H9 (cell line): Measurements from ENCODE around the gene TSKU. TPM values are rescaled to one million over a fixed set of nuclear protein-coding genes. Genes with fewer than 3 reads are reported as not detected.
"Not testable (repeated sequence)": the region's sequence is repeated elsewhere in the genome, so short reads cannot be mapped to it uniquely, and the experiment has no call there.

ENCODE experiments used
- DNase-seq: peaks from one replicate; pipeline ENCODE4 v3.0.0-alpha.2; 2017
- H2AFZ ChIP-seq: one replicate; pipeline ENCODE4 v1.6.1; 2013; ENCODE audit warnings: mild to moderate bottlenecking, low read length, control low read depth, moderate library complexity
- H2AK5ac ChIP-seq: 2 replicates; pipeline ENCODE4 v1.6.1; 2013; ENCODE audit warnings: low read length, control low read depth, mixed read lengths; ENCODE audit not compliant: insufficient read length
- H2BK120ac ChIP-seq: one replicate; pipeline ENCODE4 v1.6.1; 2013; ENCODE audit warnings: low read depth, mild to moderate bottlenecking, low read length, control low read depth, inconsistent platforms; ENCODE audit not compliant: poor library complexity, severe bottlenecking
- H2BK12ac ChIP-seq: 2 replicates; pipeline ENCODE4 v1.6.1; 2013; ENCODE audit warnings: low read length, control low read depth, mixed read lengths, low read depth; ENCODE audit not compliant: insufficient read length
- H2BK15ac ChIP-seq: 2 replicates; pipeline ENCODE4 v1.6.1; 2013; ENCODE audit warnings: low read depth, low read length, control low read depth
- H2BK20ac ChIP-seq: one replicate; pipeline ENCODE4 v1.6.1; 2013; ENCODE audit warnings: low read depth, mild to moderate bottlenecking, low read length, control low read depth, inconsistent platforms; ENCODE audit not compliant: poor library complexity, severe bottlenecking
- H2BK5ac ChIP-seq: 2 replicates; pipeline ENCODE4 v1.6.1; 2013; ENCODE audit warnings: low read length, control low read depth, mixed read lengths; ENCODE audit not compliant: insufficient read length
- H3K14ac ChIP-seq: 2 replicates; pipeline ENCODE4 v1.6.1; 2013; ENCODE audit warnings: low read length, control low read depth; ENCODE audit not compliant: insufficient read depth
- H3K18ac ChIP-seq: 2 replicates; pipeline ENCODE4 v1.6.1; 2013; ENCODE audit warnings: low read depth, mild to moderate bottlenecking, mixed read lengths, low read length, control low read depth; ENCODE audit not compliant: insufficient read length
- H3K23ac ChIP-seq: 2 replicates; pipeline ENCODE4 v1.6.1; 2013; ENCODE audit warnings: low read length, control low read depth, mixed read lengths, low read depth; ENCODE audit not compliant: insufficient read length
- H3K23me2 ChIP-seq: 2 replicates; pipeline ENCODE4 v1.6.1; 2013; ENCODE audit warnings: low read depth, mild to moderate bottlenecking, mixed read lengths, low read length, control low read depth; ENCODE audit not compliant: insufficient read length, poor library complexity, severe bottlenecking
- H3K27ac ChIP-seq: 2 replicates; pipeline ENCODE4 v1.5.1; 2013; ENCODE audit warnings: low read length, control low read depth, mixed read lengths, low read depth; ENCODE audit not compliant: insufficient read length
- H3K27me3 ChIP-seq: 2 replicates; pipeline ENCODE4 v1.6.1; 2013; ENCODE audit warnings: low read length, control low read depth, inconsistent platforms; ENCODE audit not compliant: insufficient read depth
- H3K4ac ChIP-seq: 2 replicates; pipeline ENCODE4 v1.6.1; 2013; ENCODE audit warnings: low read depth, mild to moderate bottlenecking, control low read depth, inconsistent platforms, low read length, moderate library complexity
- H3K4me1 ChIP-seq: 2 replicates; pipeline ENCODE4 v1.6.1; 2013; ENCODE audit warnings: low read length, control low read depth, inconsistent platforms; ENCODE audit not compliant: insufficient read depth
- H3K4me2 ChIP-seq: 2 replicates; pipeline ENCODE4 v1.6.1; 2013; ENCODE audit warnings: low read length, control low read depth, mixed read lengths; ENCODE audit not compliant: insufficient read length, insufficient read depth
- H3K56ac ChIP-seq: 2 replicates; pipeline ENCODE4 v1.6.1; 2013; ENCODE audit warnings: low read depth, mild to moderate bottlenecking, mixed read lengths, low read length, control low read depth; ENCODE audit not compliant: insufficient read length
- H3K79me1 ChIP-seq: 2 replicates; pipeline ENCODE4 v1.6.1; 2013; ENCODE audit warnings: low read depth, mild to moderate bottlenecking, moderate library complexity, low read length, control low read depth, inconsistent platforms; ENCODE audit not compliant: insufficient read depth, poor library complexity, severe bottlenecking
- H3K79me2 ChIP-seq: 2 replicates; pipeline ENCODE4 v1.6.1; 2013; ENCODE audit warnings: low read length, control low read depth, inconsistent platforms; ENCODE audit not compliant: insufficient read depth
- H3K9ac ChIP-seq: 2 replicates; pipeline ENCODE4 v1.6.1; 2013; ENCODE audit warnings: low read length, control low read depth, mixed read lengths; ENCODE audit not compliant: insufficient read length; ENCODE audit errors: extremely low read depth
- H3K9me3 ChIP-seq: one replicate; pipeline ENCODE4 v1.6.1; 2013; ENCODE audit warnings: low read depth, low read length, inconsistent platforms; ENCODE audit not compliant: control insufficient read depth
- H3T11ph ChIP-seq: one replicate; pipeline ENCODE4 v1.6.1; 2013; ENCODE audit warnings: mild to moderate bottlenecking, low read length, control low read depth, inconsistent platforms
- H4K20me1 ChIP-seq: one replicate; pipeline ENCODE4 v1.6.1; 2013; ENCODE audit not compliant: control insufficient read depth, insufficient read length, insufficient read depth
- H4K5ac ChIP-seq: 2 replicates; pipeline ENCODE4 v1.6.1; 2013; ENCODE audit warnings: low read depth, mild to moderate bottlenecking, mixed read lengths, low read length, control low read depth; ENCODE audit not compliant: insufficient read length
- H4K8ac ChIP-seq: replicated peaks from 2 replicates; pipeline ENCODE4 v1.6.1; 2013; ENCODE audit warnings: low read length, control low read depth, mixed read lengths, low read depth; ENCODE audit not compliant: insufficient read length
- H4K91ac ChIP-seq: 2 replicates; pipeline ENCODE4 v1.6.1; 2013; ENCODE audit warnings: low read depth, mild to moderate bottlenecking, moderate library complexity, mixed read lengths, low read length, control low read depth; ENCODE audit not compliant: insufficient read length
- H3K27ac Mint-ChIP-seq, 3 experiments: 2 replicates in 2 of 3; 3 replicates in 1 of 3; pipeline ENCODE4 v1.8.0; 2020 to 2021; ENCODE audit warnings: mixed read lengths in 3 of 3, mild to moderate bottlenecking in 1 of 3, moderate library complexity in 1 of 3
- H3K27me3 Mint-ChIP-seq: 2 replicates; pipeline ENCODE4 v1.8.0; 2021; ENCODE audit warnings: low read depth, mild to moderate bottlenecking, moderate library complexity, mixed read lengths
- H3K36me3 Mint-ChIP-seq, 3 experiments: 2 replicates in 2 of 3; 3 replicates in 1 of 3; pipeline ENCODE4 v1.8.0; 2020 to 2021; ENCODE audit warnings: low read depth in 3 of 3, mixed read lengths in 3 of 3; ENCODE audit not compliant: insufficient read depth in 1 of 3
- H3K4me1 Mint-ChIP-seq, 2 experiments: 2 replicates each; pipeline ENCODE4 v1.8.0; 2020; ENCODE audit warnings: mixed read lengths in 2 of 2
- H3K4me3 Mint-ChIP-seq, 2 experiments: 2 replicates in 1 of 2; 3 replicates in 1 of 2; pipeline ENCODE4 v1.8.0; 2020 to 2021; ENCODE audit warnings: mild to moderate bottlenecking in 2 of 2, mixed read lengths in 2 of 2, moderate library complexity in 1 of 2
- H3K9me3 Mint-ChIP-seq, 2 experiments: 2 replicates in 1 of 2; 3 replicates in 1 of 2; pipeline ENCODE4 v1.8.0; 2020; ENCODE audit warnings: mild to moderate bottlenecking in 2 of 2, mixed read lengths in 2 of 2, moderate library complexity in 1 of 2
- WGBS: extraction: QIAGEN DNeasy Blood & Tissue Kit; methylation state at CpG from one replicate; pipeline ENCODE4 v1.1.7; 2013; ENCODE audit warnings: missing lambda C conversion rate, low lambda C conversion rate, mixed read lengths; ENCODE audit not compliant: insufficient read length; ENCODE audit errors: extremely low coverage; 5-methylcytosine and 5-hydroxymethylcytosine counted together
- total RNA-seq: library from RNA; stranded (reverse); gene quantifications from 2 replicates; pipeline ENCODE4 v1.2.1, GENCODE V29; 2021
- TF ChIP-seq, protein P1 (sequence below): fragments of 200-600 bp; sonication (generic); conservative IDR thresholded peaks from 3 replicates; pipeline ENCODE4 v1.8.0; 2021; ENCODE audit warnings: antibody characterized with exemption, mild to moderate bottlenecking

Gene TSKU
- total RNA-seq, 1 experiment from 2014 or later: 25.4 TPM

GRCh38 chr11:76814414-76814813 lies 31.3 kb downstream of the TSKU start:
- Mint-ChIP-seq H3K27me3 (peaks cover 6% of the 10 kb centered on the region), H3K36me3 (peaks cover 25 to 44% (median 35%) of the 10 kb centered on the region in 3 experiments), H3K4me3 (no peak overlapping the region), H3K9me3 (peaks cover 46 to 62% of the 10 kb centered on the region in 2 experiments), H3K27ac (no peak overlapping the region), H3K4me1 (peaks cover 7 to 8% of the 10 kb centered on the region in 2 experiments)
- Histone ChIP-seq H3K27me3 (no peaks in the 10 kb centered on the region), H2BK12ac (no peak overlapping the region), H4K5ac (no peak overlapping the region), H2AK5ac (no peak overlapping the region), H3K18ac (no peak overlapping the region), H2BK20ac (no peak overlapping the region), H4K91ac (no peak overlapping the region), H3K9ac (no peak overlapping the region), H2BK15ac (no peak overlapping the region), H3K4ac (no peak overlapping the region), H2AFZ (no peak overlapping the region), H3K23ac (no peak overlapping the region), H3K79me1 (no peaks in the 10 kb centered on the region), H3K4me1 (no peaks in the 10 kb centered on the region), H2BK5ac (no peak overlapping the region), H2BK120ac (no peak overlapping the region), H3K14ac (no peak overlapping the region), H3K9me3 (peaks cover 7% of the 10 kb centered on the region), H3T11ph (no peak overlapping the region), H3K79me2 (no peaks in the 10 kb centered on the region), H3K4me2 (no peak overlapping the region), H4K8ac (no peak overlapping the region), H3K27ac (no peak overlapping the region), H3K23me2 (no peaks in the 10 kb centered on the region), H3K56ac (no peak overlapping the region), H4K20me1 (no peaks in the 10 kb centered on the region)
- TF ChIP-seq, protein P1, sequence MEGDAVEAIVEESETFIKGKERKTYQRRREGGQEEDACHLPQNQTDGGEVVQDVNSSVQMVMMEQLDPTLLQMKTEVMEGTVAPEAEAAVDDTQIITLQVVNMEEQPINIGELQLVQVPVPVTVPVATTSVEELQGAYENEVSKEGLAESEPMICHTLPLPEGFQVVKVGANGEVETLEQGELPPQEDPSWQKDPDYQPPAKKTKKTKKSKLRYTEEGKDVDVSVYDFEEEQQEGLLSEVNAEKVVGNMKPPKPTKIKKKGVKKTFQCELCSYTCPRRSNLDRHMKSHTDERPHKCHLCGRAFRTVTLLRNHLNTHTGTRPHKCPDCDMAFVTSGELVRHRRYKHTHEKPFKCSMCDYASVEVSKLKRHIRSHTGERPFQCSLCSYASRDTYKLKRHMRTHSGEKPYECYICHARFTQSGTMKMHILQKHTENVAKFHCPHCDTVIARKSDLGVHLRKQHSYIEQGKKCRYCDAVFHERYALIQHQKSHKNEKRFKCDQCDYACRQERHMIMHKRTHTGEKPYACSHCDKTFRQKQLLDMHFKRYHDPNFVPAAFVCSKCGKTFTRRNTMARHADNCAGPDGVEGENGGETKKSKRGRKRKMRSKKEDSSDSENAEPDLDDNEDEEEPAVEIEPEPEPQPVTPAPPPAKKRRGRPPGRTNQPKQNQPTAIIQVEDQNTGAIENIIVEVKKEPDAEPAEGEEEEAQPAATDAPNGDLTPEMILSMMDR: no peak
- no peak for DNase-seq
- no CpG with 5 or more reads among the region's 2 CpGs for WGBS

- peaks cover 28 to 57% (median 41%) of the 10 kb centered on the region in 3 experiments for H3K36me3 Mint-ChIP-seq
- WGBS: no CpG with 5 or more reads among the region's 7 CpGs
- H4K91ac ChIP-seq, DNase-seq, H3T11ph ChIP-seq, H2BK20ac ChIP-seq, H3K9ac ChIP-seq, H3K23ac ChIP-seq, H3K14ac ChIP-seq, H3K79me2 ChIP-seq, H2BK120ac ChIP-seq, H3K27me3 ChIP-seq, H3K79me1 ChIP-seq, H3K18ac ChIP-seq, H4K8ac ChIP-seq, H3K27ac Mint-ChIP-seq, H4K20me1 ChIP-seq, H3K4me1 ChIP-seq, H3K9me3 ChIP-seq, H3K4me2 ChIP-seq, H2BK12ac ChIP-seq, H3K27me3 Mint-ChIP-seq, H3K4ac ChIP-seq, H2AFZ ChIP-seq, H4K5ac ChIP-seq, H2BK15ac ChIP-seq, H2AK5ac ChIP-seq, H2BK5ac ChIP-seq, H3K27ac ChIP-seq, H3K56ac ChIP-seq, H3K4me3 Mint-ChIP-seq, H3K23me2 ChIP-seq: not testable (repeated sequence)
- peaks cover 10 to 11% of the 10 kb centered on the region in 2 experiments for H3K4me1 Mint-ChIP-seq
- H3K9me3 Mint-ChIP-seq: peaks cover 59 to 74% of the 10 kb centered on the region in 2 experiments
These were observed 32.5 kb downstream of the TSKU start for GRCh38 chr11:76815678-76816077.
